DOHH2 (cell line): ENCODE data around the gene OSBPL2.

Source experiments
- H3F3A ChIP-seq: fragments of 200-600 bp; sonication (generic), shearing (Covaris generic); 2 replicates; pipeline ENCODE4 v1.6.0; 2016; ENCODE audit warnings: antibody characterized with exemption, mild to moderate bottlenecking; ENCODE audit not compliant: control insufficient read depth, insufficient read depth
- H3K27ac ChIP-seq: fragments of 200-600 bp; sonication (generic); 2 replicates; pipeline ENCODE4 v1.5.1; 2014; ENCODE audit warnings: low read depth, mild to moderate bottlenecking, low read length, moderate library complexity
- H3K27me3 ChIP-seq: fragments of 200-600 bp; sonication (generic); 2 replicates; pipeline ENCODE4 v1.6.1; 2014; ENCODE audit warnings: mild to moderate bottlenecking, low read length, mixed read lengths; ENCODE audit not compliant: control insufficient read depth
- H3K36me3 ChIP-seq: fragments of 200-600 bp; sonication (generic); 2 replicates; pipeline ENCODE4 v1.6.1; 2014; ENCODE audit warnings: mild to moderate bottlenecking, low read length, moderate library complexity, mixed read lengths; ENCODE audit not compliant: control insufficient read depth
- H3K4me1 ChIP-seq: fragments of 200-600 bp; sonication (generic); 2 replicates; pipeline ENCODE4 v1.6.1; 2014; ENCODE audit warnings: mild to moderate bottlenecking, low read length, mixed read lengths; ENCODE audit not compliant: control insufficient read depth
- H3K4me2 ChIP-seq: fragments of 200-600 bp; sonication (generic); 2 replicates; pipeline ENCODE4 v1.6.0; 2014; ENCODE audit warnings: mild to moderate bottlenecking, low read length, moderate library complexity
- H3K4me3 ChIP-seq: fragments of 200-600 bp; sonication (generic); 2 replicates; pipeline ENCODE4 v1.5.1; 2014; ENCODE audit warnings: mild to moderate bottlenecking, low read length, mixed read lengths
- H3K79me2 ChIP-seq: fragments of 200-600 bp; sonication (generic); 2 replicates; pipeline ENCODE4 v1.6.1; 2014; ENCODE audit warnings: mild to moderate bottlenecking, low read length, mixed read lengths; ENCODE audit not compliant: control insufficient read depth
- H3K9me2 ChIP-seq: fragments of 200-600 bp; sonication (generic); replicated peaks from 2 replicates; pipeline ENCODE4 v1.6.1; 2014; ENCODE audit warnings: mild to moderate bottlenecking, low read length, mixed read lengths; ENCODE audit not compliant: control insufficient read depth
- H3K9me3 ChIP-seq: fragments of 200-600 bp; sonication (generic); 2 replicates; pipeline ENCODE4 v1.6.1; 2014; ENCODE audit warnings: antibody characterized with exemption, low read length, mixed read lengths; ENCODE audit not compliant: control insufficient read depth, insufficient read depth
- H4K20me1 ChIP-seq: fragments of 200-600 bp; sonication (generic); 2 replicates; pipeline ENCODE4 v1.6.0; 2014; ENCODE audit warnings: low read depth, mild to moderate bottlenecking, antibody characterized with exemption, low read length, moderate library complexity; ENCODE audit not compliant: control insufficient read depth, insufficient read depth
- CTCF ChIP-seq: fragments of 200-600 bp; sonication (generic); IDR thresholded peaks from one replicate; pipeline ENCODE4 v1.5.1; 2014; ENCODE audit warnings: antibody characterized with exemption, mild to moderate bottlenecking, low read depth, low read length; ENCODE audit not compliant: poor library complexity, severe bottlenecking
- EZH2phosphoT487 ChIP-seq: fragments of 200-600 bp; sonication (generic); IDR thresholded peaks from 2 replicates; pipeline ENCODE4 v1.6.1; 2017; ENCODE audit warnings: borderline replicate concordance, mild to moderate bottlenecking, antibody characterized with exemption, low read length, moderate library complexity, mixed read lengths

Gene OSBPL2

GRCh38 chr20:62200491-62201172, 37.7 kb upstream of the OSBPL2 start:
- Histone ChIP-seq H3K79me2 (peaks cover 6% of the 10 kb centered on the region), H3K9me2 (no peaks in the 10 kb centered on the region), H3K36me3 (peaks cover 53% of the 10 kb centered on the region), H3K27ac (peak overlapping the region; percentile 83), H3K4me1 (peaks cover 43% of the 10 kb centered on the region), H3F3A (0 out of 2 replicates have a peak, but pooled peaks cover 13% of the 10 kb centered on the region), H4K20me1 (no peaks in the 10 kb centered on the region; the same call in 1 of the 2 replicates), H3K27me3 (no peaks in the 10 kb centered on the region), H3K9me3 (no peaks in the 10 kb centered on the region), H3K4me2 (peak overlapping the region; percentile 72), H3K4me3 (peak overlapping the region; percentile 66)
- TF ChIP-seq CTCF = no peak
- TF ChIP-seq EZH2phosphoT487 = no peak

GRCh38 chr20:62201173-62202082, 36.9 kb upstream of the OSBPL2 start:
- Histone ChIP-seq H3K4me2 (peak overlapping the region; percentile 72), H3K36me3 (peaks cover 45% of the 10 kb centered on the region), H3K27me3 (no peaks in the 10 kb centered on the region), H3K9me2 (no peaks in the 10 kb centered on the region), H3K27ac (peak overlapping the region; percentile 83), H3F3A (0 out of 2 replicates have a peak, but pooled peaks cover 13% of the 10 kb centered on the region), H3K4me3 (peak overlapping the region; percentile 66), H4K20me1 (no peaks in the 10 kb centered on the region; the same call in 1 of the 2 replicates), H3K79me2 (peaks cover 3% of the 10 kb centered on the region), H3K9me3 (no peaks in the 10 kb centered on the region), H3K4me1 (peaks cover 40% of the 10 kb centered on the region)
- no peak for TF ChIP-seq EZH2phosphoT487
- TF ChIP-seq CTCF = no peak

GRCh38 chr20:62202083-62202395, 36.3 kb upstream of the OSBPL2 start:
- Histone ChIP-seq H3K27ac (peak overlapping the region; percentile 83), H3K36me3 (peaks cover 44% of the 10 kb centered on the region), H3K4me3 (peak overlapping the region; percentile 52), H3F3A (0 out of 2 replicates have a peak, but pooled peaks cover 13% of the 10 kb centered on the region), H3K9me2 (no peaks in the 10 kb centered on the region), H4K20me1 (no peaks in the 10 kb centered on the region; the same call in 1 of the 2 replicates), H3K4me1 (peaks cover 40% of the 10 kb centered on the region), H3K4me2 (peak overlapping the region; percentile 72), H3K79me2 (peaks cover 3% of the 10 kb centered on the region), H3K9me3 (no peaks in the 10 kb centered on the region), H3K27me3 (no peaks in the 10 kb centered on the region)
- TF ChIP-seq CTCF = no peak
- no peak for TF ChIP-seq EZH2phosphoT487
